Measurements from ENCODE around the gene PTPRM.

The PTPRM gene

GRCh38 chr18:7676253-7676873 is 109.2 kb downstream of the PTPRM start:
- no peak for DNase-seq

DNA sequence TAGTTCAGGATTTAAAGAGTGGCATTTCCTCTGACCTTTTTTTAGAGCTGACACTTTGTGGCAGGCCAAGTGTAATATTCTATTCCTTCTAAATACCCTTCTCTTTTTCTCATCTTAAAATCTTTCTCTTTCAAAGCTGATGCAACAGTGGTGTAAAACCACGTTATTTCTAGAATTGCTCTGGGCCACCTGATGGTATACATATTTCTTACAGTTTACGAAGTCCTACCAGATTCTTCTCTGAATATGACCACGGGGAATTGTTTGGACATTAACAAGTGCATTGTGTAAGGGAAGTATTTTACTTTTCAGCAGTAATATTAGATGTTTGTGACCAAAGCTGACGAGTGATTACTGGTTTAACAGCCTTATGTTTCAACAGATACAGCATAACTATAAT is 109.9 kb downstream of the PTPRM start:
- DNase-seq: no peak

DNA sequence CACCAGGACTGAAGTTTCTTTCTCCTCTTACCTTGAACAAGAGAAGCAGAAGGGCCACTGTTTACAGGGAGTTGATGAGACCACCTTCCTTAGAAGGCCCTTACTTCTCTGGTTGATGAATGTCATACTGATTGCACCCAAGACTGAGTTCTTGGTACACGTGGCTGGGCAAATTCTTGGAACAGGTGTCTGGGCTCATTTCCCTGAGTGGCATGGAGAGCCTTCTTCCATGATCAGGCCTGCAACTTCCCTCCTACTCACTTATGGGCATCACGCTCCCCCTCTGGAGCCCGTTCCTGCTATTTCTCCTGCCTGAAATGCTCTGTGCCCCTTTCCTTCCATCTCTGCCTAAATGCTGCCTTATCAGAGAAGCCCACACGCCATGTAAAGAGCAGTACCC is 110.3 kb downstream of the PTPRM start:
- DNase-seq: no peak

GRCh38 chr18:7678389-7678788 is 111.3 kb downstream of the PTPRM start:
- DNase-seq: no peak

DNA sequence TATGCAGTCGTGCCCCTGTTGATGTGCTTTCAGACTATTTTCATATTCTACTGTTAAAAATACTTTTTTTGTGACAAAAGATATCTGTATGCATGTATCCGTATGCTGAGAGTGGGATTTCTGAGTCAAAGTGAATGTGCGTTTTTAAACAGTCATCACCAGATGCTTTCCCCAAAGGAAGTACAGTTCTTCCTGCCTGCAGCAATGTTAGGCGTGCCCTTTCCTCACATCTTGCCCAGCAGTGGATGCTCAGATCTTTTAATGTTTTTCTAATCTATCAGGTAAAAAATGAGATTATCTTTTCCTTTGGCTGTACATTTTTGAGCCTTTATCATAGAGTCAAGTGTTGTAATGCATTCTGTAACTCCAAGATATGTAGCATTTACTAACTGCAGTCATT is 111.7 kb downstream of the PTPRM start:
- no peak for DNase-seq

GRCh38 chr18:7681298-7681697 is 114.2 kb downstream of the PTPRM start:
- no peak for DNase-seq

DNA sequence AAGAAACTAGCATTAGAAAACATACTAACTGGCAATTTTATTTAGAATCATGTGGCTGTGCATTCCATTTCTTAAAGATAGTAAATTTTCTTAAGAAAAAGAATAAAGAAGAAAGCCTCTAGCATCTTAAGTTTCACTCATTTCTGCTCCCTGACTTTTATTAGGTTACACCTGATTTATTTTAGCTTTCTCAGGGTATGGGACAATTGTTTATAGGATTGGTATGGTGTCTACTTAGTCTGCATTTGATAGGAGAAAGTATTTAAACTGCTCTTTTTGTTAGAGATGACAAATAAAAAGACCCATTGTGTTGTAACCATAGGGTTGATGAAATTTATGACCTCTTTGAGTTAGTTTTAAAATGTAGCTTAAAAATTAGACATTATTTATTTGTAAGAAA is 115.2 kb downstream of the PTPRM start:
- DNase-seq: no peak

- DNase-seq: no peak
These were observed 116.6 kb downstream of the PTPRM start for GRCh38 chr18:7683753-7684152.

DNA sequence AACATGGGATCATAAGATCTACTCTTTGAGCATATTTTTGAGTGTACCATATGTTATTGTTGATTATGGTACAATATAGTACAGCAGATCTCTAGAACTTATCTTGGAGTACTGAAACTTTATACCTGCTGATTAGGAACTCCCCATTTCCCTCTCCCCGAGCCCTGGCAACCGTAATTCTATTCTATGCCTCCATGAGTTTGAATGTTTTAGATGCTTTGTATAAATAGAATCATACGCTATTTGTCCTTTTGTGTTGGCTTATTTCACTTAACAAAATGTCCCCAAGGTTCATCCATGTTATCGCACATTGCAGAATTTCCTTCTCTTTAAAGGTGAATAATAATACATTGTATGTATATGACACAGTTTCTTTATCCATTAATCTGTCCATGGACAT is 117.2 kb downstream of the PTPRM start:
- no peak for DNase-seq

GRCh38 chr18:7684966-7685365 is 117.8 kb downstream of the PTPRM start:
- DNase-seq: no peak

GRCh38 chr18:7686278-7686677 is 119.2 kb downstream of the PTPRM start:
- no peak for DNase-seq

DNA sequence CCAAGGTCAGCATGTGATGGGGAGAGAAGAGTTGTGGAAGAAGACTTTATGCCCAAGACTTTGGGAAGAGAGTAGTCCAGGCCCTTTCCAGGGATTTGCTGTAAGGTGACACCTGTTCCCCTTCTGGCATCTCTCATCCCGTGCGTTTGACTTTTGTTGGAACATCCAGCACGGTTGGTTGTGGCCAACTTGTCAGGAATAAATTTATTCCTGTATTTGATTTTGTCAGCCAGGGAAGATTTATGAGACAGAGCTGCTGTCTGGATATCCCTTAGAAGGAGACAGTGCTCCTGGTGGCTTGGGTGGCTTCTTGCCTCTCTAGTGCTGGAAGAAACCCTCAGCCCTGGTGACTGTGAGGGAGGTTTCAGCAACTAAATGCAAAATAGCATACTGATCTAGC is 121.5 kb downstream of the PTPRM start:
- no peak for DNase-seq

- no peak for DNase-seq
These were observed 124.1 kb downstream of the PTPRM start for GRCh38 chr18:7691206-7691605.

DNA sequence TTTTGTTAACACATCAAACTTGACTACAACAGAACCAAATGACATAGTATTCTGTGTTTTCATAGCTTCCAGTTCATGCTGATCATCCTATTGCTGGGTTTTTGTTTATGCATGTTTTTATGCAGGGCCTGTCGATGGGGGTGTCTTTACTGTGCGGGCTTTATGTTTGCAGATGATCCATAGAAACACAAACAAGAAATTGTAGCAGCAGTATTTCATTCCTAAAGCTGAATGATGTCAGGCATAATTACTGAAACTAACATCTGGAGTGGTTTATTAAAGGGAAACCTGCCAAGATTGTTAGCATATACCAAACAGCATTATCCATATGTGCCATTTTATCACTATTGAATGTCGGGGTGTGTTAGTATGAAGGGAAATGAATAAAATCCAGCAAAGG is 129.7 kb downstream of the PTPRM start:
- DNase-seq: no peak

GRCh38 chr18:7697306-7697705 is 130.2 kb downstream of the PTPRM start:
- no peak for DNase-seq

GRCh38 chr18:7711495-7711894 is 144.4 kb downstream of the PTPRM start:
- no peak for DNase-seq

- no peak for DNase-seq
These were observed 153.3 kb downstream of the PTPRM start for GRCh38 chr18:7720395-7720794.

- no peak for DNase-seq
These were observed 154.4 kb downstream of the PTPRM start for GRCh38 chr18:7721532-7721931.

DNA sequence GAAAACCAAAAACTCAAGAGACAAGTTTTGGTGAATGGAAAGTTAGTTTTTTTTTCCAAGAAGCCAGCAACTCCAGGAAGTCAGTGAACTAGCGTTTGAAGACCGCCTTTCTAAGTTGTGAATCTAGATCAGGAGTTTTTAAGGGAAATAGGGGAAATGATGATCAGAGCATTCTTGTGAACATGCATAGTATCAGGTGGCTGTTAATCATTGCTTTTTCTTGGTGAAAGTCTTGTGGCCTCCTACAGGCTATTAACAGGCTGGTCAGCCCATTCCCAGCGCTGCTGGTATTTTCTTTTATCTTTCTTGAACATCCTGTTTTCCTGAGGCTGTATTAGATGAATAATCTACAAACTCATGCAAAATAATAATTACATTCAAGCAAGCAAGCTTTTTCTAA is 155.8 kb downstream of the PTPRM start:
- no peak for DNase-seq

GRCh38 chr18:7723558-7723957 is 156.4 kb downstream of the PTPRM start:
- DNase-seq: no peak

DNA sequence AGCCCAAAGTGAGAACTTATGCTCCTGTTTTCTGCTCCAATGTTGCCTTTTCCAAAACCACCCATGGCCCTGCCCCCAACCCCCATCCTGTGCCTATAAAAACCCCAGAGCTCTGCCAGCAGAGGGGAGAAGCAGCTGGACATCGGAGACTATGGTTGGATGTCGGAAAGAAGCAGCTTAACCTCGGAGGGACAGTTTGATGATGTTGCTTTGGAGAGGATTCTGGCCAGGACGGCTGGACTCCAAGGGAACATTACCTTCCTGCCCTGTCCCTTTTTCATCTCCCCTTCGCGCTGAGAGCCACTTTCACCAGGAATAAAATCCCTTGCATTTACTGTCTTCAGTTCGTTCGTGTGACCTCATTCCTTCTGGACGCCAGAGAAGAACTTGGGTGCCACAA is 158.4 kb downstream of the PTPRM start:
- DNase-seq: no peak

GRCh38 chr18:7725897-7726296 is 158.8 kb downstream of the PTPRM start:
- DNase-seq: no peak

DNA sequence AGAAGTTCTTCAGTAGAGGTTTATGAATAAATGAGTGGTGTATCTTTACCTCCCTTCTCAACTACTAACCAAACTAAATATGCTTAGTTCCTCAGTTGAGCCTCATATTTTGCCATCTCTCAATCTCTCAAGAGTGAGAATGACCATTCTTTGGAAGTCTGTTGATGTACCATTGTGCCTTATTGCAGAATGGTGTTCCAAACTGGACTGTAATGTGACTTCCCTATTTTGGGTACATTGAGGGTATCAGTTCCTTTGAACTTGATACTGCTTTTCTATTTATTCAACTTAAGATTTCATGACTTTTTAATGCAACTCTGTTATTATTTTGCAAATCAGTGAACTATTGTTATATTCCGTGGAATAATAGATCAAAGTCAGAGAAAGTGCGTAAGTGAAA is 159.4 kb downstream of the PTPRM start:
- no peak for DNase-seq

GRCh38 chr18:7727361-7728076 is 160.4 kb downstream of the PTPRM start:
- no peak for DNase-seq

- DNase-seq: no peak
These were observed 161.2 kb downstream of the PTPRM start for GRCh38 chr18:7728297-7728696.

All from retina (tissue), 1 donor.